Stimulated activated CD8-positive, alpha-beta memory T cell treated with anti-CD3 and anti-CD28 coated beads, Interleukin-15, amount 100 ng/mL, for 4 hours (primary cell): ENCODE measurements around the gene CAPZA2.
"Not testable (repeated sequence)": the region's sequence is repeated elsewhere in the genome, so short reads cannot be mapped to it uniquely, and the experiment has no call there.

Experiments
- DNase-seq, 2 donors: peaks; one replicate each; pipeline ENCODE4 v3.0.0-alpha.2; 2020; ENCODE audit warnings: low read depth in 2 of 2

The CAPZA2 gene

GRCh38 chr7:116953906-116954838 lies 91.8 kb downstream of the CAPZA2 start:
- DNase-seq, result peak in 1 of 2 donors; percentile 4

- DNase-seq, result no peak
Observed at GRCh38 chr7:116955340-116955739, 93.0 kb downstream of the CAPZA2 start.

GRCh38 chr7:116955801-116956476 lies 93.6 kb downstream of the CAPZA2 start:
- DNase-seq, result no peak

- no peak for DNase-seq
Observed at GRCh38 chr7:116956477-116956804, 94.1 kb downstream of the CAPZA2 start.

GRCh38 chr7:116957874-116958273 lies 95.5 kb downstream of the CAPZA2 start:
- DNase-seq, result no peak

GRCh38 chr7:116961966-116962673 lies 99.7 kb downstream of the CAPZA2 start:
- not testable (repeated sequence) for DNase-seq

GRCh38 chr7:116963234-116963633 lies 100.8 kb downstream of the CAPZA2 start:
- no peak for DNase-seq

- DNase-seq, result no peak
Observed at GRCh38 chr7:116966601-116967000, 104.2 kb downstream of the CAPZA2 start.

- no peak for DNase-seq
Observed at GRCh38 chr7:116967254-116967922, 105.0 kb downstream of the CAPZA2 start.

- DNase-seq, result no peak
Observed at GRCh38 chr7:116967983-116968382, 105.6 kb downstream of the CAPZA2 start.

- DNase-seq, result no peak
Observed at GRCh38 chr7:116968631-116969030, 106.2 kb downstream of the CAPZA2 start.

GRCh38 chr7:116969371-116969902 lies 107.0 kb downstream of the CAPZA2 start:
- no peak for DNase-seq

GRCh38 chr7:116970238-116970910 lies 108.0 kb downstream of the CAPZA2 start:
- DNase-seq, result no peak

- DNase-seq, result not testable (repeated sequence)
Observed at GRCh38 chr7:116971153-116971552, 108.8 kb downstream of the CAPZA2 start.
